PC-3 (cell line): ENCODE data around the gene LTA4H.

Source experiments
- EZH2 ChIP-seq: fragments of 300-600 bp; sonication (generic); IDR thresholded peaks from one replicate; pipeline ENCODE4 v1.6.1; 2017; ENCODE audit warnings: antibody characterized with exemption, mild to moderate bottlenecking, low read length; ENCODE audit not compliant: unreplicated experiment
- EZH2phosphoT487 ChIP-seq: fragments of 300-600 bp; sonication (generic); IDR thresholded peaks from 2 replicates; pipeline ENCODE4 v1.6.1; 2018; ENCODE audit warnings: mild to moderate bottlenecking, antibody characterized with exemption, low read length, borderline replicate concordance
- TF ChIP-seq, protein P1 (sequence below): fragments of 300-600 bp; sonication (generic); conservative IDR thresholded peaks from 2 replicates; pipeline ENCODE4 v1.5.1; 2017; ENCODE audit warnings: antibody characterized with exemption, low read depth, mild to moderate bottlenecking, low read length

DNA sequence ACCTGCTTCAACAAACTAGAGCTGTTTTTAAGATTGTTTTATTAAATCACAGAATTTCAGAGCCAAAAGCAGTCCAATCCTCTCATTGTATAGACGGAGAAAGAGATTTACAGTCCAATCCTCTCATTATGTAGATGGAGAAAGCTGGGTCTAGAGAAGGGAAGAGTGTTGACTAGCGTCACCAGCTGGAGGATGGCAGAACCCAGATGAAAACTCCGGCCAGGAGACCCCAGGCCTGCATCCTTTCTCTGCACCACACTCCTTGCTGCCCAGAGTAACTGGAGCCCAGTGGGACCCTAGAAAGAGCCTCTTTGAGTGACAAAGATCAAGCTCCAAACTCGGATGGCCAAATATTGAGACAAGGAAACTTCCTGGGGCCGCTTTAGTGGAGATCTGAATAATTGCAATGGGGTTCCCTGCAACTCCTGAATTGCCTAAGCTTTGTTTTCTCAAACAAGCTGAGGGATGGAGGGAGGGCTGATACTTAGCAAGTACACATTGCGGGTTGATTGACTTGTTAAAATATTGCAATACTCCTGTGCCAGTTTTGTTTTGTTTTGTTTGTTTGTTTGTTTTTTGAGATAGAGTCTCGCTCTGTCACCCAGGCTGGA lies 79.7 kb downstream of the LTA4H start:
- TF ChIP-seq, protein P1, sequence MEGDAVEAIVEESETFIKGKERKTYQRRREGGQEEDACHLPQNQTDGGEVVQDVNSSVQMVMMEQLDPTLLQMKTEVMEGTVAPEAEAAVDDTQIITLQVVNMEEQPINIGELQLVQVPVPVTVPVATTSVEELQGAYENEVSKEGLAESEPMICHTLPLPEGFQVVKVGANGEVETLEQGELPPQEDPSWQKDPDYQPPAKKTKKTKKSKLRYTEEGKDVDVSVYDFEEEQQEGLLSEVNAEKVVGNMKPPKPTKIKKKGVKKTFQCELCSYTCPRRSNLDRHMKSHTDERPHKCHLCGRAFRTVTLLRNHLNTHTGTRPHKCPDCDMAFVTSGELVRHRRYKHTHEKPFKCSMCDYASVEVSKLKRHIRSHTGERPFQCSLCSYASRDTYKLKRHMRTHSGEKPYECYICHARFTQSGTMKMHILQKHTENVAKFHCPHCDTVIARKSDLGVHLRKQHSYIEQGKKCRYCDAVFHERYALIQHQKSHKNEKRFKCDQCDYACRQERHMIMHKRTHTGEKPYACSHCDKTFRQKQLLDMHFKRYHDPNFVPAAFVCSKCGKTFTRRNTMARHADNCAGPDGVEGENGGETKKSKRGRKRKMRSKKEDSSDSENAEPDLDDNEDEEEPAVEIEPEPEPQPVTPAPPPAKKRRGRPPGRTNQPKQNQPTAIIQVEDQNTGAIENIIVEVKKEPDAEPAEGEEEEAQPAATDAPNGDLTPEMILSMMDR = no peak
- TF ChIP-seq EZH2 = no peak
- TF ChIP-seq EZH2phosphoT487 = no peak
